GM06990 (cell line): ENCODE measurements around the gene CDKN1C.

Source experiments
- DNase-seq: peaks from one replicate; pipeline ENCODE4 v3.0.0-alpha.2; 2011; ENCODE audit not compliant: insufficient read length; ENCODE audit errors: extremely low read depth
- H3K27me3 ChIP-seq: replicated peaks from 2 replicates; pipeline ENCODE4 v1.6.0; 2011; ENCODE audit warnings: low read length; ENCODE audit not compliant: control insufficient read depth, insufficient read depth
- H3K36me3 ChIP-seq: 2 replicates; pipeline ENCODE4 v1.5.1; 2011; ENCODE audit warnings: low read length; ENCODE audit not compliant: control insufficient read depth, insufficient read depth
- H3K4me3 ChIP-seq: replicated peaks from 2 replicates; pipeline ENCODE4 v1.5.1; 2011; ENCODE audit warnings: low read depth, mild to moderate bottlenecking, control low read depth, low read length
- CTCF ChIP-seq: IDR thresholded peaks from 2 replicates; pipeline ENCODE4 v1.5.1; 2011; ENCODE audit warnings: low read length, control low read depth, mild to moderate bottlenecking, inconsistent platforms; ENCODE audit not compliant: insufficient read depth, poor library complexity, severe bottlenecking

The CDKN1C gene

GRCh38 chr11:2931771-2932738 lies 46.5 kb upstream of the CDKN1C start:
- H3K36me3 ChIP-seq = no peaks in the 10 kb centered on the region
- peak; percentile 1 for DNase-seq
- H3K27me3 ChIP-seq = no peaks in the 10 kb centered on the region; the same call in 1 of the 2 replicates
- no peak for TF ChIP-seq CTCF
- no peak overlapping the region for H3K4me3 ChIP-seq

DNA sequence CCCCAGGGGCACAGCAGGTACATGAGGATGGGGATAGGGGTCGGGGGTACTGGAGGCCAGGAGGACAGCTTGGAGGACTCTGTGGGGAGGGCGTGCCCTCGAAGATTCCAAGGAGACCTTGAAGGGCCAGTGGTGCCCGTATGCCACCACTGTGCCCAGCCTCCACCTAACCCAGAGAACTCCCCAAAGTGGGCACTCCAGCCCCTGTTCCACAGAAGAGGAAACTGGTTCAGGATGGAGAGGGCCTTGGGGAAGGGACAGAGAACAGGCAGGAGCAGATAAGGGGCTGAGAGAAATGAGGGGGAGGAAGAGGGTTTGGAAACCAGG lies 45.8 kb upstream of the CDKN1C start:
- TF ChIP-seq CTCF = no peak
- DNase-seq = no peak
- Histone ChIP-seq H3K36me3 (no peaks in the 10 kb centered on the region), H3K27me3 (no peaks in the 10 kb centered on the region; the same call in 1 of the 2 replicates), H3K4me3 (no peak overlapping the region)

- peak; percentile 86 for TF ChIP-seq CTCF
- DNase-seq = peak; percentile 65
- no peaks in the 10 kb centered on the region; the same call in 1 of the 2 replicates for H3K27me3 ChIP-seq
- peak overlapping the region; percentile 62 for H3K4me3 ChIP-seq
- no peaks in the 10 kb centered on the region for H3K36me3 ChIP-seq
Measured at GRCh38 chr11:2930704-2931419, 45.3 kb upstream of the CDKN1C start.

DNA sequence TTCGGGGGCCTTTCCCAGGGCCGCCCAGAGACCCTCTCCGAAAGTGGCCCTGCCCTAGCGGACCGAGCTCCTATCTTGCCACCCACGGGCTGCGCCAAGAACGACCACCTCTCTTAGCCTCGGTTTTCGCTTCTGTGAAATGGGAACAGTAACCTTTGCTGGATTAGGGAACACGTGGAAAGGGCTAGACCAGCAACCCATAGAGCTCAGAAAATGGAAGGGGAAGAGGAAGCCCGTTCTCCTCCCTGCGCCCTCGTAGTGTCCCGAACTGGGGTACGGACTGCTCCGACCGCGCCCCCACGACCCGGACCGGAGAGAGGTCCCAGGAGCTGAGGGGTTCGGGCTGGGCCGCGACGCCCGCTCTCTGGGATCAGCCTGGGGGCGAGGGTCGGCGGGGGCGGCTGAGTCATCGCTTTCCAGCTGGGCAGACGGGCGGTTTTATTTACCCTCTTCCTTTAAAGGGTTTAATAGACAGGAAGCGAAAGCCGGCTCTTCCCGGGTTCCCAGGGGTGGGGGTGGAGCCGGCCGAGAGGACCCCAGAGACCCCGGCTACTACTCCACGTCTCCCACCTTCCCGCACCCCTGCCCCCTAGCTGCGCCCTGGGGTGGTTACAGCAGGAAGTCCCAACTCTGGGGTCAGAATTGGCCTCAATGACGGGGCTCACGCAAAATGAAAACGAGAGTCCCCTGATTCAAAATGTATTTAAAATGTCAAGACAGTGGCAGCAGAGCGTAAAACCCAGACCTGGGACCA lies 44.6 kb upstream of the CDKN1C start:
- H3K27me3 ChIP-seq = no peaks in the 10 kb centered on the region; the same call in 1 of the 2 replicates
- no peaks in the 10 kb centered on the region for H3K36me3 ChIP-seq
- DNase-seq = no peak
- peak; percentile 56 for TF ChIP-seq CTCF
- peak overlapping the region; percentile 62 for H3K4me3 ChIP-seq

DNA sequence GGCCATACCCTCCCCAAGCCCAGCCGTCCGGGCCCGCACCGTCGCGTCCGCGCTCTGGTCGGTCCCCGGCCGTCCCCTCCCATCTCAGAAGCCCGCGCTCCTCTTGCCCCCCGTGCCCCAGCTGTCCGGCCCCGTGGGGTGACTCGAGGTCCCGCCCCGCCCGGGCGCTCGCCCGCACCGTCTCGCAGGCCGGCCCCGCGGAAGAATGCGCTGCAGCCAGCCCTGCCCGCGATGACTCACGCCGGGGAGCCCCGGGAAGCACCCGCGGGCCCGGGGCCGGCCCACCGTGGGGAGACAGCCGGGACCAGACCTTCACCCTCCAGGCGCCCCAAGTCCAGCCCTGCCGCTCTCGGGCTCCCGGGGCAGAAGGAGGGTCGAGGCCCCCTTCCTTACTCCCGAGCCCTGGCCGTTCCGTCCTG lies 44.0 kb upstream of the CDKN1C start:
- no peak for DNase-seq
- TF ChIP-seq CTCF = no peak
- Histone ChIP-seq H3K4me3 (peak overlapping the region; percentile 62), H3K36me3 (no peaks in the 10 kb centered on the region), H3K27me3 (no peaks in the 10 kb centered on the region; the same call in 1 of the 2 replicates)
